GM21367 (cell line): ENCODE measurements around the gene MAPKAP1.
A peak's percentile ranks its signal among the peaks of the same experiment; 100 is the strongest.

Source experiments
- ATAC-seq: cut with Tn5 transposase; IDR thresholded peaks from one replicate; pipeline ENCODE4 v1.9.1; 2021; ENCODE audit not compliant: unreplicated experiment

MAPKAP1 gene

DNA sequence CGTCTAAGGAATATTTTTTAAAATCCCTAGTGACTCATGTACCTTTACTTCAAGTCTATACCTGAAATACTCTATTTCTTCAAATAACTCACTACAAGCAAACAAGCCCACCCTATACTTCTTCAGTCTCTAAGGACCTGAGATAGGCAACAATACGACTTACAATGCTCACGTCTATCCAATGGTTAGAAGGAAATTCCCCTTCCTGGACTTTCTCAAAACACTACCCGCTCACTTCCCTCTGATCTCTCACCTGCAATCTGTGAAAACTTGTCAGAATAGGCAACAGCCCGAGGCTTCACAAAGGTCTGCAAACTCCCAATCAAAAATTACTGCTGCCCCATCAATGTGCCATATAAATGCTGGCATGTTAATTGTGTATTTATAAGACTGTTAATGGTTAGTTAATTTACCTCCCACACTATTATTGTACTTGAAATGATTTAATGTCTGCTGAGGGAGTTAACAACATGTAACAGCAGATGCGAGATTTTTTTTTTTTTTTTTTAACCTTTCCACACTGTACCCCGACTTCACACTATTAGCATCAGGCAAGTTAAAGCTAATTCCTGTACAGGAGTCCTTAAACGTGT lies 27.3 kb downstream of the MAPKAP1 start:
- no peak for ATAC-seq

DNA sequence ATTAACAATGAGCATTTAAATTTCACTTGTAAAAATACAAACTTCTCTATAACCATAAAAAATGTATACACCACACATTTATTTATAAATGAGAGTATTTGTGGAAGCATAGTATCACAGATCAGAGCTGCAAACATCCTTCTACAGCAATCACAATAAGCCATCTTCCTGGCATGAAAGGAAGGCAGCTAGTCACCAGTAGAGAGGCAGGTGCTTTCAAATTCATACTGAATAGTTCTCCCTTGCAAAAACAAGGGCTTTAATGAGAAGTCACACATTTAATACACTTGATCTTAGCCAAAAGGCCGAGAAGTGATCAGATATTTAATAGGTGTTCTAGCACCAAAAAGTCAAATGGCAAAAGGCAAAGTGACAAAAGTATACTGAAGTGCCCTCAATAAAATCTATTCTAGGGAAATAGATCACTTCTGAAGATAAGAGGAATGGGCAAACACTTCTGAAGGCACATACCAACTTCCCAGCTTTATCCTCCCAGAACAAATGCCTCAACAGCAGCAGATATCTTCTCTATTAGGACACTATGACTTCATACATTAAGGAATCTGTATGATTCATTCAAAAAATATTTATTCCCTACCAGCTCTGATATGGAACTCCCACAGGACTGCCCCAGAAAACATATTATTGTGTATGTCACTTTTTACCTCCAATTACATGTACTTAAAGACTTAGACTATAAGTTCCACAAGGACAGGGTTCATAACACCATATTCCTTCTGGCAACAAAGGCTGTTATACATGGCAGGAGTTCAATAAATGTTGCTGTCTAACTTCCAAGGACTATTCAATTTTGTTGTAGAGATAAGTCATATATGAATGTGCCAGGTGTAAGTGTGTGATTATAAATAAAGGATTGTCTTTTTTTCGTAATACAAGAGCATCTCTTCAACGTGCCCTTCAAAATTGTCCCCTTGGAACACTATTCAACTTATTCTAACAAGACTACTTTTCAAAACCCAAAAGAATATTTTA lies 31.7 kb downstream of the MAPKAP1 start:
- no peak for ATAC-seq

DNA sequence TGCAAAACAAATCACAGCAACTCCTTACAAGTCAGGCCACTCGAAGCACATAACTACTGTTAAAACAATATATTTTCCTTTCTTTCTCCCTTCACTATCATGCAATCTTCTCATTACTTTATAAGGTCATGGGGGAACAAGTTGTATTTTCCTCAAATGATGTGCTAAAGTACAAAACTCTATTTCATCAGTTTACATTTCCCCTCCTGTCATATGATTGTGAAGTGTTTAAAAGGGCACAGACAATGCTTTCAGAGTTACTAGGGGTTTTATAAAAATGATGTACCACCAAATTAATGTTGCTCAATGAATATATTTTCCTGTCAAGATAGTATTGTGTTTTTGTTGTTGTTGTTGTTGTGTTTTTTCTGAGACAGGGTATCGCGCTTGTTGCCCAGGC lies 34.1 kb downstream of the MAPKAP1 start:
- ATAC-seq: no peak

DNA sequence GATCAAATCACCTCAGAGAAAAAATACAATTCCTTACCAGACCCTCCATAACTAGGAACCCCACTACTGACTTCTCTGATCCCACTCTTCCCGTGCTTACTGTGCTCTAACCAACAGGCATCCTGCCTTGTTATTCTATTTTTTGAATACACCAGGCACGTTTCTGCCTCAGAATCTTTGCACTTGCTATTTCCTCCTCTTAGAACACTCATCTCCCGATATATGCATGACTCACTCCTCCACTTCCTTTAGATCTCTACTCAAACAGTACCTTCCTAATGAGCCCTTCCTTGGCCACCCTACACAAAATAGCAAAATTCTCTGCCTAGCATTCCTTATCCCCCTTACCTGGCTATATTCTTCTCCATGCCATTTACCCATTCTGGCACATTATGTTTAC lies 43.9 kb downstream of the MAPKAP1 start:
- no peak for ATAC-seq

DNA sequence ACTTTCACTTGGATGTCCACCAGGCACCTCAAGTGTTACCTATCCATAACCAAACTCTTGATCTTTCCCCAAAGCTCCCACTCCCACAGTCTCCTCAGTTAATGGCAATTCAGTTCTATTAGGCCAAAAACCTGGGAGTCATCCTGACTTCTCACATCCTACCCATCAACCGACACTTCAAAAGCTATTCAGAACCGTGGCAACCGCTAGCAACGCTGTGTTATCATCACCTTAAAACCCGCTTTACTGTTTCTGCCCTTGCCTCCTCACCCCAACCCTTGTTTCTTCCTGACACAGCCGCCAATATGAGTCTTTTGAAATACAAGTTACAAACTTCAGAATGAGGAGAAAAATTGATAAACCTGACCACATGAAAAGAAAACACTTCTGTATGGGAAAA lies 46.5 kb downstream of the MAPKAP1 start:
- ATAC-seq: no peak

DNA sequence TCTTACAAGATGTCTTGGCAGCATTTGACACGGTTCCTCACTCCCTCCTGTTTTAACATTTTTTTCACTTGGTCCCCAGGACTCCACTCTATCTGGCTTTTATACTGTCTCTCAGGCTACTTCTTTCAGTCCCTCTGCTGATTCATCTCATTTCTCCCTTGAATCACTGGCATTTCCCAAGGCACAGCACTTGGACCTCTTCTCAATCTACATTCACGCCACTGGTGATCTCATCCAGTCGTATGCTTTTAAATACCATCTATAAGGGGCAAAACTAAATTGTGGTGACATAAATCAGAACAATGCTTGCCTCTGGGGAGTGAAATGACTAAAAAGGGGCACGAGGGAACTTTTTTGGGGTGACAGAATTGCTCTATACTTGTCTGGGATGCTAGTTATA lies 47.1 kb downstream of the MAPKAP1 start:
- no peak for ATAC-seq

DNA sequence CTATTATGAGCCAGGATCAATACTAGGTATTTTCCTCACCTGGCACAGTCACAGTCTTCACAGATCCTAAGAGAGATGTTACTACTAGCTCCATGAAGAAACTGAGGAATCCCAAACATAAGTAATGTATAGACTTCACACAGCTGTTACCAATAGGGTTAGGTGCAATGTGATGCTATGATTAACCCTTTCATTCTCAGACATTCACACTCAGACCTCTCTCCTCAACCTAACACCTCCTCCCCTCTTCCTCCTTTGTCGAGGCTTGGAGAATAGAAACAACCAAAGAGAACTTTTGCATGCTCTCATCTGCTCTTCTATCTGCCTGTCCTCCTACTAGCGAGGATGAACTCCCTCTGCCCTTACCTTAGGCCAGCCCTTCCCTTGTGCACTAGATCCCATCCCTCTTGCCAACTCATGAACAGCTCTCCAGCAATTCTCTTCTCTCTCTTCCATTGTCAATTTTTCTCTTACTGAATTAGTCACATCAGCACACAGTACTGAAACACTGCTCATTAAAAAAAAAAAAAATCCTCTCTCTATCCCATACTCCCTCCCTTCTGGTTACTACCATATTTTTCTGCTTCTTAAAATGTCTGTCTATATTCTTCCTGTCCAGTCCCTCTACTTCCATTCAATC lies 47.7 kb downstream of the MAPKAP1 start:
- ATAC-seq: no peak

DNA sequence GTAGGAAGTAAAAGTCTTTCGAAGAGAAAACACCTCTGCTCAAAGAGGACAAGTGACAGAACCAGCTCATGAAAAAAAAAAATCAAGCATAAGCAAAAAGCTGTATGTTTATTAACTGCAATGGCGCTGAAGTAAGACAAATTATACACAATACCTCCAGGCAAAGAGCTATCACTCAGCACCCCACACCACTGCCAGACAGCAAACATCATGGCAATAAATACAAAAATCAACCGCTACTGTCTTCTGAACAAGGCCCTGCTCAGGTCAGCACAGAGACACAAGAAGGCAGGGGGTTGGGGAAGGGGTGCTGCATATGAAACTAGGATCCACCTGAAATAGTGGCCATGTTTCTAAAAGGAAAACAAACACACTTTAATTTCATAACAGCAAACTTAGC lies 50.4 kb downstream of the MAPKAP1 start:
- no peak for ATAC-seq

DNA sequence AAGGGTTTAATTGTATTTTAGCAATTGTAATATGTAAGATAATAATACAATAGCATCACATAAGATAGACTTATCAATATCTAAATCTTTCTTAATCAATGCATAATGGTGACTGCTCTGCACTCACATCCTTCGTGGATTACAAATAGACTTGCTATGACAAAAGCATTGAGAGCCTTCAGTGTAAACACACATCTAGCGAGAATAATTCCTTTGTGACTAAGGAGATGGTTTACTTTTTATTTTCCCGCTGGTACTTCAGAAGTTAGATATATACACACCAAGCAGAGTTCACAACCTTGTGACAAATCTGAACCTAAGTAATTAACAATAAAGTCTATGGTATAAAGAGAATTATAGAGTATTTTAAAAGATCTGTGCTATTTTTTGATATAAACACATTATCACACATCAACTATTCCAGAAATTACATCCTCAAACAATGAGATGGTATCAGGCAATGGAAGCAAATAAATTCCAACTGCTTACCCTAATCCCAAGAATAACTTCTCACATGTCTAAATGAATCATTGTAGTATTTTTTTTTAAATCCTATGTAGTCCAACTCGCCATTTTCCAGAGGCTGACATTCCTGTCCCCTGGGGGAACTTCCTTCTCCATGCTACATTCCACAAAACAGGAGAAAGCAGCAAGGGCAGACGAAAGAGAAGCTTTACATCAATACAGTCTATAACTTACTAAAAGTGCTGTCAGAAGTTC lies 51.2 kb downstream of the MAPKAP1 start:
- no peak for ATAC-seq

DNA sequence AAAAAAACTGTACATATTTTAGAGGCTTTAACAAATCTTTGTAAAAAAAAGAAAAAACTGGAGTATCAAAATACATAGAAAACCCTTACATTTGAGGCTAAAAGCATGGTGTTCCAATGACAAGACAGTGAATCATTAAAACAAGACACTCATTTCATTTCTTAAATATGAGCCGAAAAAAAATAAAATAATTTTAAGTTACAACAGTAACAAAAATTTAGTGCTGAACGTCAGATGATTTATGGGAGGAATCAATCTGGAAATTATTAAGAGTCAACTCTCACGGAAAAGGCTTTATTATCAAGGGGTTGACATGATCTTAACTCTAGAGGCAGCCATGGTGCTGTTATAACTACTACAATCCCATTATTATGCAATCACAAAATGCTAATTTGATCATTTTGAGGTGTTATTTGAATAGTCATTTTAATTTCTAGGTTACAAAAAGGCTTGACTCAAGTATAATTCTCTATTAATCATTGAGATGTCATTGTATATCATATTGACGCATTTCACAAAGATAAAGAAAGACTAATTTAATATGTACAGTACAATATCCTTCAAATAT lies 51.9 kb downstream of the MAPKAP1 start:
- no peak for ATAC-seq

DNA sequence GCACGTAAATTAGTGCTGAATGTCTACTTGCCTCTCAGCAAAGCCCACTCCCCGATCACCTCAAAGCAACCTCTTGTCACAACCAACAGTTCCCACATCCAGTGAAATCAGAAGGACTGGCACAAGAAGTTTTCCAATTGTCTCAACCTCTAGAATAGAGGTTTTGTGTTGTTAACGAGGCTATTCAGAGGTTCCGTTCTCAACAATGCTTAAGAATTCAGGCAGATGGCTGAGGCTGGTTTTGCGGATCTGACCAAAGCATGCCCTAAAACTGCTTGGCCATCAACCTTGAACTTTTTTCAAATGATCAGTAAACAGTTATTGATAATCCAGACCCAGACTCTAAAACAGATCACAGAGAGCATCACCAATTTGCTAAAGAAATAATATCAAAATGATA lies 52.9 kb downstream of the MAPKAP1 start:
- ATAC-seq: no peak

DNA sequence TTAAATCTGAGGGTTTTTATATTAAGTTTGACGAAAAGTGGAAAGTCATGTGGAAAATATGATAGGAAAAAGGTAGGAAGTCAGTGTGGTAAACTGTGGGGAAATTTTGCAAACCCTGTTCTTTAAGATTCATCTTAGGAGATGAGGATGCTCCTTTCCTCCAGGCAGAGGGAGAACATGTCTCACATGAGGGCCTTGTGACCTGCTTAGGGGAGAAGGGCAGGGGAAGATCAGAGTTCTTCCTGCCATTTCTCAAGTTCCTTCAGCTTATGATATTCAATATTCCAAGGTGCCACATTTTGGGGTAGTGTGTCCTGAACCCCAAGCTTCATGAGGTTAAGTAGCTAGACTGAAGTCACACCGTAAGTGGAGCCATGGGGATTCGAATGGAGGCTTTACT lies 53.7 kb downstream of the MAPKAP1 start:
- ATAC-seq: no peak

DNA sequence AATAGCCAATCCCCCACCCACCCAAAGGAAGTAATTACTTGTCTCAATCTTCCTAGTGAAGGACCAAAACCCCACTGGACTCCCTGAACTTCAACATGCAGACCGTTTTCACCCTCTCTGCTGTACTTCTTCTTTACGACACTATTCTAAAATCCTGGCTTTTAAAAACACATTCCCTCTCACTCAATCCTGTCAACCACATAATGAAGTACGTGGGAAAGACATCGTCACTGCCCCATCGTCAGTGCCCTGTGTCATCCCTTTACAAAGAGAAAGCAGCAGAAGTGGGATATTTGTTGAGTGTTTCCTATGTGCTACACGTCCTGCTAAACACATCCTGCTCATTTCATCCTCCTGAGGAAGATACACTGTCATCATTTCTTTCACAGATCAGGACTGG lies 54.2 kb downstream of the MAPKAP1 start:
- ATAC-seq: no peak

DNA sequence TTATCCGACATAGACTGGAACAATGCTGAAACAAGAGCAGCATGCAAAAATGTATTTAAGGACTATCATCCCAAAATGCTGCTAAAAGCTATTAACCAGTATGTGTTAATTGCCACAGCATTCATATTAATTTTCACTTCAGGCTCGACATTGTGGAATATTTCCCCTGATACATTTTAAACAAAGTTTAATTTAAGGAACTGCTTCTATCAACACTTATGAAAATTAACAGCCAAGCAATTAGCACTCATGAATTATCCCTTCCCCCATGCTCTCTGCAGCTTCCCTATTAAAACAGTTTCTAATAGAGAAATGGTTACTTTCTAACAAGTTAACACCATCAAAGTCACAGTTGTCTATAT lies 54.8 kb downstream of the MAPKAP1 start:
- no peak for ATAC-seq

DNA sequence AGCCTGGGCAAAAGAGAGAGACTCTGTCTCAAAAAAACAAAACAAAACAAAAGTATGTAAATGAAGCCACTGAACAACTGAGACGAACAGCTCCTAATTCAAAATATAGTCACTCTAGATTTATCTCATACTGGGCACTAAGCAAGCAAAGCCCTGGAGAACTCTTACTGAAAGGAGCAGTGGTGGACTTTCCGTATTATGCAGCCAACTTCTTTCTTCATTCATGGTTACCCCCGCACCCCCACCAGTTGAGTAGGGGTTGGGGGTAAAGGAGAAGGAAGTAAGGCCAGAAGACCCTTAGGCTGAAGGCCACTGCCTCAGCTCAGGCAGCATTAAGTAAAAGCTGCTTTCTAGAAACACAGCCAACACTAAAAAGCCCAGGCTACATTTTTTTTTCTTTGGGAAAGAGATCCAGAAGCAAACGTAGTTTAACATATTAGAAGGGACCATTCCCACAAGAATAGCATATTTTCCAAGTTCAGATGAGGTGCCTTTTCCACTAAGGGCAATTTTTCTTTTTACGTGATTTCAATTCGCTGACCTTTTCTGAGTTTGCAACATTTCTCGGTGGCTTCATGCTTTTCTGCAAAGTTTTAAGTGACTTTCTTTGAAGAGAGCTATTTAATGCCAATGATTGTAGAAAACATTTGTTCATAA lies 55.3 kb downstream of the MAPKAP1 start:
- ATAC-seq: no peak

DNA sequence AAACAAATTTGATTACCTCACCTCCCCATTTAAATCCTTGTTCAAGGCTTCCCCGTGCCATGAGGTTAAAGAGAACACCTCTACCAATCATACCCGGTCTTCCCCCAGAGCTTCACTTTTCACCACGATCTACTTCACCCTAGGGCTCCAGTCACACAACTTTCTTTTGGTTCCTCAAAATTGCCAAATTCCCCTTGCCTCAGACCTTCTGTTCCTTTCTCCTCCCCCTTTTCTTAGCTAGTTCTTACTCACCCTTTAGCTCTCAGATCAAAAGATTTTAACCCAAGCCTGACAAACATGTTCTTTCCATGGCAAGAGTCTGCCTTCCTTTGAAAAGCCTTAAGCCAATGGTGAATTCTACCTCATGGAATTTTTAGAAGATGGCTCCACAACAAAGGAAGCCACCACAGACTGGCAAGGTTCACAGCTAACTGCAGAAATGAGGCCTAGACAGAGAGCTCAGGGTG lies 56.7 kb downstream of the MAPKAP1 start:
- ATAC-seq: peak; percentile 54

DNA sequence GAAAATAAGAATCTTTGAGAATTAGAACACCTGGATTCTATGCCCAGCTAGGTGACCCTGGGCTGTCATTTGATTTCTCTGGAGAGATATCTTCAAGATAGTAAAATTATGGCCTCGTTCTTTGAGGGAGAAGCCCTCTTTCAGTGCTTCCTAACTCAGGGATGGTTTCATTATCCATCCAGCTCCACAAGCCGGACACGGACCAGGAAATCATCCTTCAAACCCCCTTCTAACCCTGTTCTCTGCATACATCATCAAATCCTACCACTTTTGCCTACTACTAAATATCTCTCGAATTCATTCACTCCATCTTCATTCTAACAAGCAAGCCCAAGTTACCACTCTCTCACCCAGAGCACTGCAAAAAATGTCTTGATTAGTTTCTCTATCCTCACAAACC lies 57.2 kb downstream of the MAPKAP1 start:
- no peak for ATAC-seq

DNA sequence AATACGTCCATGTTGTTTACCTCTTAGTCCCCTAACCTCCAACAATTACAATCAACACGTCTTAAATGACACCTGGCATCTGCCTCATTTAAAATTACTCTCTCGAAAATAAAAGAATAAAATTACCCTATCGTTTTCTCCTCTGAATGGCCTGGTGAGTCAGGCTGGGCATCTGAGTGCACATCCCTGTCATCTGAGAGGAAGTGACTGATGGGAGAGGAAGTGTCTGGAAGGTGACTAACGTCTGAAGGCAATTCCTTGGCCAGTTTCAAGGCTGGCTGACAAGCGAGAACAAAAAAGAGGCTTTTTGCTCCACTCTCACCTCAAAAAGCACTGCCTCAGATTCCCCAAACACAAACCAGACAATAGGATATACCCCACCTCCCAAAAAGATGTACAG lies 57.7 kb downstream of the MAPKAP1 start:
- no peak for ATAC-seq

DNA sequence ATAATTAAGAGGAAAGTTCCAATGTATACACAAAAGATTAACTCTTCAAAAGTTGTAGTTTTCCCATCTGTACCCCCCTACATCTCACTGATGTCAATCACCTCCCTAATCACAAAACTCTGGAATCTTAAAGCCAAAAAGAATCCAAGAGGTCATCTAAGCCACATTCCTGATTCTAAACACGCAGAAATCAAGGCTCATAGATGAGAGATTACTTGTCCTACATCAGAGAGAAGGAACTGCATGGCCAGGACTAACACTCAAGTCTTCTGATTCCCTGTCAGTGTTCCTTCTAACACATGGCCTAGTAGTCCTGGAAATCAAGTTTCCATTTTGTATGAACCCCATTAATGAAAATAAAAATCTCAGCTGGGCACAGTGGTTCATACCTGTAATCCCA lies 58.7 kb downstream of the MAPKAP1 start:
- ATAC-seq: no peak

DNA sequence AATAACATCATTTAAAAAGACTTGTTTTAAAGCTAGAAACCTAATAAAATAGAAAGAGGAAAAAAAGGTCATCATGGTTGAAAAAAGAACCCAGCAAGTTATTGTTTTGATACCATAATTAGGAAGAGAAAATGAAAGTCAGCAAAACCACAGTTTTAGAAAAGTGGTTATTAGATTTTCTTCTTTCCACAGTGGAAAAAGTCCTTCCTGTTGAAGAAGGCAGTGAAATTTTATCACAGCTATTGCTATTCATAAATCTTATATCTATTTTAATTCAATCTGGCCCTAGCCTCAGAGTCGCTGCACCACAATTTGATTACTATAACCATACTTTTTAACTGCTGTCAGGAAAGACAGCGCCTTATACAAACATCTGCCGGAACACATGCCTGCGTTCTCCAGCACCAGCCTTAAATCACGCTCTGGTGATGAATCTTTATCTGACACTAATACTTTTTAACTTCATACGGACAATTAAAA lies 60.3 kb downstream of the MAPKAP1 start:
- no peak for ATAC-seq
